HCT116 (cell line): ENCODE results near the gene ANKRD16.

ENCODE experiments used
- JUND ChIP-seq: IDR thresholded peaks from 2 replicates; pipeline ENCODE4 v1.6.1; 2012
- POLR2A ChIP-seq: IDR thresholded peaks from 2 replicates; pipeline ENCODE4 v1.7.0; 2011; ENCODE audit warnings: borderline replicate concordance; ENCODE audit not compliant: insufficient read depth, insufficient read length; ENCODE audit errors: extremely low read depth
- POLR2AphosphoS5 ChIP-seq: IDR thresholded peaks from 2 replicates; pipeline ENCODE4 v1.6.1; 2011; ENCODE audit warnings: mild to moderate bottlenecking, low read depth, low read length, moderate library complexity
- YY1 ChIP-seq: IDR thresholded peaks from 2 replicates; pipeline ENCODE4 v1.6.1; 2011; ENCODE audit warnings: low read length, low read depth, moderate library complexity, mild to moderate bottlenecking; ENCODE audit not compliant: insufficient replicate concordance; ENCODE audit errors: extremely low read depth
- ZFX ChIP-seq: fragments of 450-650 bp; IDR thresholded peaks from 2 replicates; pipeline ENCODE4 v1.6.1; 2017
- TF ChIP-seq, protein P1 (sequence below), 3 experiments: fragments of 200-600 bp in 1 of 3; sonication (generic) in 1 of 3; IDR thresholded peaks in 2 of 3; conservative IDR thresholded peaks in 1 of 3; 2 replicates each; pipeline ENCODE4 v1.5.1; 2012 to 2017; ENCODE audit warnings: low read depth in 2 of 3, low read length in 2 of 3, antibody characterized with exemption in 1 of 3, borderline replicate concordance in 1 of 3, control low read depth in 1 of 3, mild to moderate bottlenecking in 1 of 3, mixed read lengths in 1 of 3, mixed run types in 1 of 3, moderate library complexity in 1 of 3; ENCODE audit not compliant: insufficient read depth in 1 of 3
- TF ChIP-seq, protein P2 (sequence below): IDR thresholded peaks from 2 replicates; pipeline ENCODE4 v1.6.1; 2012

DNA sequence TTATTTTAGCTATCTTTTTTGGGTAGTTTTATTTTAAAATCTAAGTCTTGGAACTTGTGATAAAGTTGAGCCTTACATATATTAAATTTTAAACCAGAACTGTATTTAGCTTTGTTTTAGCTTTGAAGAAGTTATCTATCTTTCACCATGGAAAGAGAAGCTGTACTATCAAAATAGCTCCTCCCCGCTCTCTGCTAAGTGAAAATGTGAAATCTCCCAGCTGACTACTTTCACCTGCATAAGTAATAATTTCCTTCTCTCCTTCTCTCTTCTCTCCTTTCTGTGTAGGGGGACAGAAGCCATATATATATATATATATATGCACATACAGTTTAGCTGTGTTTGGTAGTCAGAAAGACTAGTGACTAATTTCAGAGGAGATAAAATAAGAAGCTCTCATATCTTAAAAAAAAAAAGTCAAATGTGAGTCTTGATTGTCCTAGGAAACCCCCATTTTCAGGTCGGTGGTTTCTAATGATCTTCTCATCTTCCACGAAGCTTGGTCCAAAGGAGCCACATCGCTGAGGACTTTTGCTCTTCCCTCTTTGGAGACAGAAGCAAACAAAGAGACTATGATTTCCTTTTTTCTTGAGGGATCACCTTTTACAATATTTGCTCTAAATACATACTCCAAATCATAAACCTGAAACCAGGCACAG, 45.9 kb downstream of the ANKRD16 start:
- TF ChIP-seq POLR2A (no peak), YY1 (no peak), JUND (no peak), POLR2AphosphoS5 (no peak), ZFX (no peak)
- TF ChIP-seq, protein P1, sequence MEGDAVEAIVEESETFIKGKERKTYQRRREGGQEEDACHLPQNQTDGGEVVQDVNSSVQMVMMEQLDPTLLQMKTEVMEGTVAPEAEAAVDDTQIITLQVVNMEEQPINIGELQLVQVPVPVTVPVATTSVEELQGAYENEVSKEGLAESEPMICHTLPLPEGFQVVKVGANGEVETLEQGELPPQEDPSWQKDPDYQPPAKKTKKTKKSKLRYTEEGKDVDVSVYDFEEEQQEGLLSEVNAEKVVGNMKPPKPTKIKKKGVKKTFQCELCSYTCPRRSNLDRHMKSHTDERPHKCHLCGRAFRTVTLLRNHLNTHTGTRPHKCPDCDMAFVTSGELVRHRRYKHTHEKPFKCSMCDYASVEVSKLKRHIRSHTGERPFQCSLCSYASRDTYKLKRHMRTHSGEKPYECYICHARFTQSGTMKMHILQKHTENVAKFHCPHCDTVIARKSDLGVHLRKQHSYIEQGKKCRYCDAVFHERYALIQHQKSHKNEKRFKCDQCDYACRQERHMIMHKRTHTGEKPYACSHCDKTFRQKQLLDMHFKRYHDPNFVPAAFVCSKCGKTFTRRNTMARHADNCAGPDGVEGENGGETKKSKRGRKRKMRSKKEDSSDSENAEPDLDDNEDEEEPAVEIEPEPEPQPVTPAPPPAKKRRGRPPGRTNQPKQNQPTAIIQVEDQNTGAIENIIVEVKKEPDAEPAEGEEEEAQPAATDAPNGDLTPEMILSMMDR (IDR thresholded peaks at IDR 0.05 in 2 of 3, conservative IDR thresholded peaks at IDR 0.05 in 1 of 3; ENCODE audit: borderline replicate concordance in 1 of 3, insufficient read depth in 1 of 3, low read depth in 2 of 3, low read length in 2 of 3), result no peak
- TF ChIP-seq, protein P2, sequence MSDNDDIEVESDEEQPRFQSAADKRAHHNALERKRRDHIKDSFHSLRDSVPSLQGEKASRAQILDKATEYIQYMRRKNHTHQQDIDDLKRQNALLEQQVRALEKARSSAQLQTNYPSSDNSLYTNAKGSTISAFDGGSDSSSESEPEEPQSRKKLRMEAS, result no peak
